Activated B cell treated with CpG ODN at 0.5 μM for 24 hours (primary cell): ENCODE data around the gene GOLGA1. TPM values are rescaled to one million over a fixed set of nuclear protein-coding genes. Genes with fewer than 3 reads are reported as not detected.
"Not testable (repeated sequence)": the region's sequence is repeated elsewhere in the genome, so short reads cannot be mapped to it uniquely, and the experiment has no call there.

Source experiments
- ATAC-seq: fragments of 200-7000 bp; cut with Tn5 transposase; one replicate; pipeline ENCODE4 v1.10.0; 2021; ENCODE audit warnings: low read depth, mild to moderate bottlenecking, moderate library complexity
- CTCF ChIA-PET: fragments of 350-600 bp; sonication (Branson Sonifier 250); formaldehyde crosslinking; loops from one replicate; lab custom pipeline; 2021; ENCODE audit warnings: antibody characterized with exemption; lab: Charles Lee
- POLR2A ChIA-PET: fragments of 350-600 bp; sonication (Branson Sonifier 250); formaldehyde crosslinking; loops from one replicate; lab custom pipeline; 2021; ENCODE audit warnings: antibody characterized with exemption; lab: Charles Lee
- DNase-seq: peaks from one replicate; pipeline ENCODE4 v3.0.0; 2022
- H3K27ac Mint-ChIP-seq: one replicate; pipeline ENCODE4 v1.8.0; 2020; ENCODE audit warnings: mixed read lengths
- H3K27me3 Mint-ChIP-seq: one replicate; pipeline ENCODE4 v1.8.0; 2021; ENCODE audit warnings: mixed read lengths
- H3K36me3 Mint-ChIP-seq: one replicate; pipeline ENCODE4 v1.8.0; 2021; ENCODE audit warnings: low read depth, mixed read lengths
- H3K4me1 Mint-ChIP-seq: one replicate; pipeline ENCODE4 v1.8.0; 2021; ENCODE audit warnings: mixed read lengths
- H3K4me3 Mint-ChIP-seq: one replicate; pipeline ENCODE4 v1.8.0; 2020; ENCODE audit warnings: mild to moderate bottlenecking, mixed read lengths
- H3K9me3 Mint-ChIP-seq: one replicate; pipeline ENCODE4 v1.8.0; 2020; ENCODE audit warnings: mixed read lengths
- intact Hi-C: fragments of 100-400 bp; cut with micrococcal nuclease; formaldehyde crosslinking; loops from one replicate; pipeline ENCODE4 v1.15.1; 2024
- total RNA-seq: library from RNA; stranded (reverse); gene quantifications from 2 replicates; pipeline ENCODE4 v1.2.3, GENCODE V29; 2022
- TF ChIP-seq, protein P1 (sequence below): fragments of 200-600 bp; IDR thresholded peaks from one replicate; pipeline ENCODE4 v1.8.0; 2022; ENCODE audit warnings: antibody characterized with exemption, mild to moderate bottlenecking

The GOLGA1 gene
- total RNA-seq, 1 donor from 2014 or later: 14.0 TPM

DNA sequence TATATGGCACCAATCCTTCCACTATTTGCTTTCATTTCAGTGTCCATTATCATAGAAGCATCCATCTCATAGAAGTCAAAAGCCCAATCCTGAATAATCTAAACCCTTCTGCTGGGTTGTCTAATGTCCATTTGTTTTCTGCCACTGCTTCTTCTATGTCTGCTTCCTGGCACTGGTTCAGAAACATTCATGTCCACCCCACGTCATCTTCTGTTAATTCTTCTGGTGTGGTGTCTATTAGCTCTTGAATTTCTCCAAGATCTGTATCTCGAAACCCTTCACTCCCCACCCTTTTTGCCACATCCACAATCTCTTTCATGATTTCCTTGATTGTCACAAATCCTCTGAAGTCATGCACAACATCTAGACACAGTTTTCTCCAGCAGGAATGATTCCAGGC lies 23.2 kb upstream of the GOLGA1 start:
- intact Hi-C loops: no loop called here
- TF ChIP-seq, protein P1, sequence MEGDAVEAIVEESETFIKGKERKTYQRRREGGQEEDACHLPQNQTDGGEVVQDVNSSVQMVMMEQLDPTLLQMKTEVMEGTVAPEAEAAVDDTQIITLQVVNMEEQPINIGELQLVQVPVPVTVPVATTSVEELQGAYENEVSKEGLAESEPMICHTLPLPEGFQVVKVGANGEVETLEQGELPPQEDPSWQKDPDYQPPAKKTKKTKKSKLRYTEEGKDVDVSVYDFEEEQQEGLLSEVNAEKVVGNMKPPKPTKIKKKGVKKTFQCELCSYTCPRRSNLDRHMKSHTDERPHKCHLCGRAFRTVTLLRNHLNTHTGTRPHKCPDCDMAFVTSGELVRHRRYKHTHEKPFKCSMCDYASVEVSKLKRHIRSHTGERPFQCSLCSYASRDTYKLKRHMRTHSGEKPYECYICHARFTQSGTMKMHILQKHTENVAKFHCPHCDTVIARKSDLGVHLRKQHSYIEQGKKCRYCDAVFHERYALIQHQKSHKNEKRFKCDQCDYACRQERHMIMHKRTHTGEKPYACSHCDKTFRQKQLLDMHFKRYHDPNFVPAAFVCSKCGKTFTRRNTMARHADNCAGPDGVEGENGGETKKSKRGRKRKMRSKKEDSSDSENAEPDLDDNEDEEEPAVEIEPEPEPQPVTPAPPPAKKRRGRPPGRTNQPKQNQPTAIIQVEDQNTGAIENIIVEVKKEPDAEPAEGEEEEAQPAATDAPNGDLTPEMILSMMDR: no peak
- Mint-ChIP-seq H3K27me3 (no peaks in the 10 kb centered on the region), H3K4me3 (no peak overlapping the region), H3K9me3 (no peaks in the 10 kb centered on the region), H3K27ac (no peak overlapping the region), H3K4me1 (peaks cover 22% of the 10 kb centered on the region), H3K36me3 (peaks cover 21% of the 10 kb centered on the region)
- DNase-seq: no peak
- no peak for ATAC-seq
- ChIA-PET CTCF (no interaction called here), POLR2A (interaction anchor here (0.7 kb wide), 1 partner anchor 94 kb away, joined by 3 read pairs; no protein-coding TSS in a partner anchor)

DNA sequence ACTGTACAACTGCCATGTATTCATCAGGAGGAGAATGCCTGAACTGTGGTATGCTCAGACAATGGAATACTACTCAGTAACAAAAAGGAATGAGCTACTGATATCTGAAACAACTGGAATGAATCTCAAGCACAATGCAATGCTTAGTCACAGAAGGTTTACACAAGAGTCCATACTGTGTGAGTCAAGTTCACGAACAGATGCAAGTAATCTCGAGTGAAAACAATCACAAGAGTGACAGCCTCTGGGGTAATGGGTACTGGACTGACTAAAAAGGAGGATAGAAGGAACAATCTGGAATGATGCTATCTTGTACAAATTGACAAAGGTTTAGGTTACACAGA lies 19.5 kb upstream of the GOLGA1 start:
- Mint-ChIP-seq H3K4me3 (no peak overlapping the region), H3K27ac (no peak overlapping the region)

GRCh38 chr9:124959671-124960408 lies 19.0 kb upstream of the GOLGA1 start:
- H3K27me3 Mint-ChIP-seq, H3K4me3 Mint-ChIP-seq, ATAC-seq, H3K27ac Mint-ChIP-seq, intact Hi-C loops, DNase-seq, H3K9me3 Mint-ChIP-seq, CTCF ChIA-PET, H3K36me3 Mint-ChIP-seq: not testable (repeated sequence)
- peaks cover 12% of the 10 kb centered on the region for H3K4me1 Mint-ChIP-seq
- POLR2A ChIA-PET: interaction anchor here (0.7 kb wide), 1 partner anchor 103 kb away, joined by 4 read pairs; no protein-coding TSS in a partner anchor

More for the DNA sequence above, 19.5 kb upstream of the GOLGA1 start:
- H3K9me3 Mint-ChIP-seq: no peaks in the 10 kb centered on the region
- H3K27me3 Mint-ChIP-seq: no peaks in the 10 kb centered on the region
- intact Hi-C loops: no loop called here
- TF ChIP-seq, protein P1: no peak
- H3K36me3 Mint-ChIP-seq: peaks cover 7% of the 10 kb centered on the region
- ChIA-PET CTCF (no interaction called here), POLR2A (no interaction called here)
- H3K4me1 Mint-ChIP-seq: peaks cover 15% of the 10 kb centered on the region
- DNase-seq (no peak), ATAC-seq (no peak)

GRCh38 chr9:124954255-124954654 lies 13.4 kb upstream of the GOLGA1 start:
- Mint-ChIP-seq H3K27ac (no peak overlapping the region), H3K36me3 (no peaks in the 10 kb centered on the region), H3K4me3 (no peak overlapping the region), H3K4me1 (peaks cover 17% of the 10 kb centered on the region), H3K27me3 (no peaks in the 10 kb centered on the region), H3K9me3 (no peaks in the 10 kb centered on the region)
- ChIA-PET CTCF (no interaction called here), POLR2A (no interaction called here)
- DNase-seq (no peak), ATAC-seq (no peak)
- TF ChIP-seq, protein P1: no peak
- intact Hi-C loops: no loop called here

DNA sequence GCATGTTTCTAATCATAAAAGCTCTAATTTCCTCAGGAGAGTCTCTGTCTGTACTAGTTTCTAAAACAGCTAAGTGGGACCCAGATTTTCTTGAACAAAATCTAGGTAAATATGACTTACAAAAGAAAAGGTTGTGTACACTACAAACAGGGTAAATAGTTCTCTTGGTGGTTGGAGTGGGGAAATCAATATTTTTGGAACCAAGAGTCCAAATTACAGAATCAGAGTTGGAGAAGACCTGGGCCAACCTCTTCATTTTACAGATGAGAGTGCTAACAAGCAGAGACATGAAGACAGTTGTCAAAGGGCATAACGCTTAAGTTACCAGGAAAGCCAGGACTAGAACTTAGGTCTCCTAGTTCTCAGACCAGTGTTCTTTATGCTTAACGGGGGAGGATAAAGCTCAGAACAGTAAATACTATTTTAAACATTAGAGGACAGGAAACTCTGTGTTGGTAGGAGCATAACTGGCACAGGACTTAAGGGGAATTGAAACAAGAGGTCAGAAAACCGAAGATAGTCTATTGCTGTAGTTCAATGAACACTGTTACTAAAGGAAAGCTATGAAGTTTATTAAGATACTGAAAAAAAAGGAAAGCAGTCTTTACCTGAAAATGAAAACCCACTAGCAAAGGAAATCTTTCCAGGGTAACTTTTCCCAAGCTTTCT lies 9.3 kb upstream of the GOLGA1 start:
- H3K27me3 Mint-ChIP-seq: no peaks in the 10 kb centered on the region
- TF ChIP-seq, protein P1: no peak
- no peaks in the 10 kb centered on the region for H3K36me3 Mint-ChIP-seq
- no peak overlapping the region for H3K4me3 Mint-ChIP-seq
- ATAC-seq (no peak), DNase-seq (no peak)
- intact Hi-C loops: no loop called here
- peak overlapping the region; percentile 74 for H3K27ac Mint-ChIP-seq
- H3K9me3 Mint-ChIP-seq: no peaks in the 10 kb centered on the region
- CTCF ChIA-PET: interaction anchor here (2.1 kb wide), 1 partner anchor 9 kb away, joined by 4 read pairs; the partner anchor contains the start of gene GOLGA1
- POLR2A ChIA-PET: interaction anchor here (1.3 to 1.4 kb wide), 2 partner anchors 9 to 193 kb away, joined by 10 to 12 read pairs; partner anchors contain the start of gene SCAI
- peaks cover 17% of the 10 kb centered on the region for H3K4me1 Mint-ChIP-seq
